ENCODE results near the gene COL11A2. TPM values are rescaled to one million over a fixed set of nuclear protein-coding genes. Genes with fewer than 3 reads are reported as not detected.

Gene COL11A2
- total and polyA plus RNA-seq, 2 of the 13 experiments (the other 11 are each of a cell fraction or from before 2014, with no cell fraction given), result 0.55 TPM

DNA sequence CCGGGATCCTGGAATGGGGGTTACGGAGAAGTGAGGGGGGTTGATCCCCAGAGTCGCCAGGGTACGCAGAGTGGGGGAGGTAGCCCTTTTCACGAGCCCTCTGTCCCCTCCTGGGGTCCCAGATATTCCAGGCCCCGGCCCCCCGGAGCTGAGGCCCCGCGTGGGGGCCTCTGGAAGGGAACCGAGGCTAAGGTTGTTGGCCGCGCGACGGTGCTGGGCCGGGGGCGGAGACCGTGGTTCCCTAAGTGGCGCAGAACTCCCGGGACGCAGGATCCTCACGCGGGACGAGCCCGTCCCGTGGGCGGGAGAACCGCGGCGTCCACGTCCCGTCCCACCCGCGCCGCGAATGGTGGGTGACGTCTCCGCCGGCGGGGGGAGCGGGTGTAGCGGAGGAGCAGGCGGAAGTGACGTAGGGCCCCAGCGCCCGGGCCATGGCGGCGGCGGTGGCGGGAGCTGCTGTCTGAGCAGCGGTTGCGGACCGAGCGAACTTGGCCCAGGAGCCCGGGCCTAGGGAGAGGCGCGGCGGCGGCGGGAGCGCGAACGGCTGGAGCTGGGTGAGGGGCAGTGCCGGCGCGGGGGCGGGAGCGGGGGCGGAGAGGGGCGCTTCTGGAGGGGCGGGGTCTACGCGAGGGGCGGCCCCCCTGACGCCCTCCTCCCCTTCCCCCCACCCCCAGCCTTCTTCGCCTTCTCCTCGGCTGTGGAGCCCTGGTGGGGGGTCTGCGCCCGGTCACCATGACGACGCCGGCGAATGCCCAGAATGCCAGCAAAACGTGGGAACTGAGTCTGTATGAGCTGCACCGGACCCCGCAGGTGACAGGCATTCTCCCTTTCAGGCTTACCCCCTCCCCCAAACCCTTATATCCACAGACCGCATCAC lies 16.1 kb upstream of the COL11A2 start, which contains the start of gene RING1 (continued):
- TF ChIP-seq, protein P1, sequence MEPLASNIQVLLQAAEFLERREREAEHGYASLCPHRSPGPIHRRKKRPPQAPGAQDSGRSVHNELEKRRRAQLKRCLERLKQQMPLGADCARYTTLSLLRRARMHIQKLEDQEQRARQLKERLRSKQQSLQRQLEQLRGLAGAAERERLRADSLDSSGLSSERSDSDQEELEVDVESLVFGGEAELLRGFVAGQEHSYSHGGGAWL (CRISPR knock-in tag; IDR thresholded peaks at IDR 0.05), result peak; percentile 88
- peak; percentile 77 for TF ChIP-seq ZNF891 (CRISPR knock-in tag; IDR thresholded peaks at IDR 0.05)
- TF ChIP-seq, protein P2, sequence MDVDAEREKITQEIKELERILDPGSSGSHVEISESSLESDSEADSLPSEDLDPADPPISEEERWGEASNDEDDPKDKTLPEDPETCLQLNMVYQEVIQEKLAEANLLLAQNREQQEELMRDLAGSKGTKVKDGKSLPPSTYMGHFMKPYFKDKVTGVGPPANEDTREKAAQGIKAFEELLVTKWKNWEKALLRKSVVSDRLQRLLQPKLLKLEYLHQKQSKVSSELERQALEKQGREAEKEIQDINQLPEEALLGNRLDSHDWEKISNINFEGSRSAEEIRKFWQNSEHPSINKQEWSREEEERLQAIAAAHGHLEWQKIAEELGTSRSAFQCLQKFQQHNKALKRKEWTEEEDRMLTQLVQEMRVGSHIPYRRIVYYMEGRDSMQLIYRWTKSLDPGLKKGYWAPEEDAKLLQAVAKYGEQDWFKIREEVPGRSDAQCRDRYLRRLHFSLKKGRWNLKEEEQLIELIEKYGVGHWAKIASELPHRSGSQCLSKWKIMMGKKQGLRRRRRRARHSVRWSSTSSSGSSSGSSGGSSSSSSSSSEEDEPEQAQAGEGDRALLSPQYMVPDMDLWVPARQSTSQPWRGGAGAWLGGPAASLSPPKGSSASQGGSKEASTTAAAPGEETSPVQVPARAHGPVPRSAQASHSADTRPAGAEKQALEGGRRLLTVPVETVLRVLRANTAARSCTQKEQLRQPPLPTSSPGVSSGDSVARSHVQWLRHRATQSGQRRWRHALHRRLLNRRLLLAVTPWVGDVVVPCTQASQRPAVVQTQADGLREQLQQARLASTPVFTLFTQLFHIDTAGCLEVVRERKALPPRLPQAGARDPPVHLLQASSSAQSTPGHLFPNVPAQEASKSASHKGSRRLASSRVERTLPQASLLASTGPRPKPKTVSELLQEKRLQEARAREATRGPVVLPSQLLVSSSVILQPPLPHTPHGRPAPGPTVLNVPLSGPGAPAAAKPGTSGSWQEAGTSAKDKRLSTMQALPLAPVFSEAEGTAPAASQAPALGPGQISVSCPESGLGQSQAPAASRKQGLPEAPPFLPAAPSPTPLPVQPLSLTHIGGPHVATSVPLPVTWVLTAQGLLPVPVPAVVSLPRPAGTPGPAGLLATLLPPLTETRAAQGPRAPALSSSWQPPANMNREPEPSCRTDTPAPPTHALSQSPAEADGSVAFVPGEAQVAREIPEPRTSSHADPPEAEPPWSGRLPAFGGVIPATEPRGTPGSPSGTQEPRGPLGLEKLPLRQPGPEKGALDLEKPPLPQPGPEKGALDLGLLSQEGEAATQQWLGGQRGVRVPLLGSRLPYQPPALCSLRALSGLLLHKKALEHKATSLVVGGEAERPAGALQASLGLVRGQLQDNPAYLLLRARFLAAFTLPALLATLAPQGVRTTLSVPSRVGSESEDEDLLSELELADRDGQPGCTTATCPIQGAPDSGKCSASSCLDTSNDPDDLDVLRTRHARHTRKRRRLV (CRISPR knock-in tag; IDR thresholded peaks at IDR 0.05), result peak; percentile 58; the same call in 1 of the 2 replicates
- TF ChIP-seq NFE2L1 (CRISPR knock-in tag; IDR thresholded peaks at IDR 0.05; ENCODE audit: borderline replicate concordance), result no peak
- TF ChIP-seq, protein P3, sequence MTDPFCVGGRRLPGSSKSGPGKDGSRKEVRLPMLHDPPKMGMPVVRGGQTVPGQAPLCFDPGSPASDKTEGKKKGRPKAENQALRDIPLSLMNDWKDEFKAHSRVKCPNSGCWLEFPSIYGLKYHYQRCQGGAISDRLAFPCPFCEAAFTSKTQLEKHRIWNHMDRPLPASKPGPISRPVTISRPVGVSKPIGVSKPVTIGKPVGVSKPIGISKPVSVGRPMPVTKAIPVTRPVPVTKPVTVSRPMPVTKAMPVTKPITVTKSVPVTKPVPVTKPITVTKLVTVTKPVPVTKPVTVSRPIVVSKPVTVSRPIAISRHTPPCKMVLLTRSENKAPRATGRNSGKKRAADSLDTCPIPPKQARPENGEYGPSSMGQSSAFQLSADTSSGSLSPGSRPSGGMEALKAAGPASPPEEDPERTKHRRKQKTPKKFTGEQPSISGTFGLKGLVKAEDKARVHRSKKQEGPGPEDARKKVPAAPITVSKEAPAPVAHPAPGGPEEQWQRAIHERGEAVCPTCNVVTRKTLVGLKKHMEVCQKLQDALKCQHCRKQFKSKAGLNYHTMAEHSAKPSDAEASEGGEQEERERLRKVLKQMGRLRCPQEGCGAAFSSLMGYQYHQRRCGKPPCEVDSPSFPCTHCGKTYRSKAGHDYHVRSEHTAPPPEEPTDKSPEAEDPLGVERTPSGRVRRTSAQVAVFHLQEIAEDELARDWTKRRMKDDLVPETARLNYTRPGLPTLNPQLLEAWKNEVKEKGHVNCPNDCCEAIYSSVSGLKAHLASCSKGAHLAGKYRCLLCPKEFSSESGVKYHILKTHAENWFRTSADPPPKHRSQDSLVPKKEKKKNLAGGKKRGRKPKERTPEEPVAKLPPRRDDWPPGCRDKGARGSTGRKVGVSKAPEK (CRISPR knock-in tag; IDR thresholded peaks at IDR 0.05; ENCODE audit: borderline replicate concordance), result peak; percentile 80; the same call in 1 of the 2 replicates
- no peak for TF ChIP-seq MBNL3 (CRISPR knock-in tag; conservative IDR thresholded peaks at IDR 0.05)
- TF ChIP-seq IRF2 (CRISPR knock-in tag; IDR thresholded peaks at IDR 0.05), result peak; percentile 81; the same call in 1 of the 2 replicates
- TF ChIP-seq, protein P4, sequence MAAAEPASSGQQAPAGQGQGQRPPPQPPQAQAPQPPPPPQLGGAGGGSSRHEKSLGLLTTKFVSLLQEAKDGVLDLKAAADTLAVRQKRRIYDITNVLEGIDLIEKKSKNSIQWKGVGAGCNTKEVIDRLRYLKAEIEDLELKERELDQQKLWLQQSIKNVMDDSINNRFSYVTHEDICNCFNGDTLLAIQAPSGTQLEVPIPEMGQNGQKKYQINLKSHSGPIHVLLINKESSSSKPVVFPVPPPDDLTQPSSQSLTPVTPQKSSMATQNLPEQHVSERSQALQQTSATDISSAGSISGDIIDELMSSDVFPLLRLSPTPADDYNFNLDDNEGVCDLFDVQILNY (CRISPR knock-in tag; conservative IDR thresholded peaks at IDR 0.05), result peak; percentile 78
- TF ChIP-seq RAD51 (IDR thresholded peaks at IDR 0.05; ENCODE audit: borderline replicate concordance), result no peak
- TF ChIP-seq EHMT2 (IDR thresholded peaks at IDR 0.05; ENCODE audit: borderline replicate concordance, low read depth, low read length), result no peak
- TF ChIP-seq ZFP36L1 (CRISPR knock-in tag; IDR thresholded peaks at IDR 0.05), result 0 out of 2 replicates have a peak, but pooled peaks have one; percentile 86
- TF ChIP-seq ZNF598 (CRISPR knock-in tag; IDR thresholded peaks at IDR 0.05; ENCODE audit: borderline replicate concordance), result 0 out of 2 replicates have a peak, but pooled peaks have one; percentile 47
- peak; percentile 82 for TF ChIP-seq SRSF1 (optimal IDR thresholded peaks at IDR 0.05; ENCODE audit: low read depth, low read length)
- TF ChIP-seq ZBTB8A (CRISPR knock-in tag; IDR thresholded peaks at IDR 0.05; ENCODE audit: borderline replicate concordance, low read depth), result no peak
- TF ChIP-seq, protein P5, sequence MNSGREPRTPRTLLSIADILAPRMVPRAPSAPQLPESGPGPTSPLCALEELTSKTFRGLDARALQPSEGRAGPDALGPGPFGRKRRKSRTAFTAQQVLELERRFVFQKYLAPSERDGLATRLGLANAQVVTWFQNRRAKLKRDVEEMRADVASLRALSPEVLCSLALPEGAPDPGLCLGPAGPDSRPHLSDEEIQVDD (CRISPR knock-in tag; IDR thresholded peaks at IDR 0.05; ENCODE audit: borderline replicate concordance), result peak; percentile 91; the same call in 1 of the 2 replicates
- TF ChIP-seq, protein P6, sequence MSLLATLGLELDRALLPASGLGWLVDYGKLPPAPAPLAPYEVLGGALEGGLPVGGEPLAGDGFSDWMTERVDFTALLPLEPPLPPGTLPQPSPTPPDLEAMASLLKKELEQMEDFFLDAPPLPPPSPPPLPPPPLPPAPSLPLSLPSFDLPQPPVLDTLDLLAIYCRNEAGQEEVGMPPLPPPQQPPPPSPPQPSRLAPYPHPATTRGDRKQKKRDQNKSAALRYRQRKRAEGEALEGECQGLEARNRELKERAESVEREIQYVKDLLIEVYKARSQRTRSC (CRISPR knock-in tag; IDR thresholded peaks at IDR 0.05; ENCODE audit: low read depth), result peak; percentile 41; the same call in 1 of the 2 replicates
- 0 out of 2 replicates have a peak, but pooled peaks have one; percentile 47 for TF ChIP-seq ZMAT3 (CRISPR knock-in tag; conservative IDR thresholded peaks at IDR 0.05)
